Left lung (tissue), 10 donors: ENCODE measurements around the gene MYORG. TPM values are rescaled to one million over a fixed set of nuclear protein-coding genes. Genes with fewer than 3 reads are reported as not detected.

Source experiments
- ATAC-seq: fragments of 200-7000 bp; cut with Tn5 transposase; one replicate; pipeline ENCODE4 v1.9.1; 2020; ENCODE audit warnings: moderate library complexity
- DNase-seq, 4 donors: peaks; one replicate each; pipeline ENCODE4 v3.0.0-alpha.2; 2013 to 2020
- H3K27ac ChIP-seq, 2 donors: fragments of 200-600 bp; sonication (generic) in 1 of 2; one replicate each; pipeline versions ENCODE4 v1.5.0 to v1.8.0; 2020 to 2021
- H3K27me3 ChIP-seq, 2 donors: fragments of 200-600 bp; sonication (generic) in 1 of 2; one replicate each; pipeline versions ENCODE4 v1.5.0 to v1.8.0; 2020 to 2021
- H3K36me3 ChIP-seq, 2 donors: fragments of 200-600 bp; sonication (generic) in 1 of 2; one replicate each; pipeline versions ENCODE4 v1.5.0 to v1.8.0; 2020 to 2021
- H3K4me1 ChIP-seq, 2 donors: fragments of 200-600 bp; one replicate each; pipeline ENCODE4 v1.8.0; 2021
- H3K4me3 ChIP-seq, 2 donors: fragments of 200-600 bp; sonication (generic) in 1 of 2; one replicate each; pipeline versions ENCODE4 v1.5.0 to v1.8.0; 2020 to 2021; ENCODE audit warnings: mild to moderate bottlenecking in 1 of 2
- H3K9me3 ChIP-seq, 2 donors: fragments of 200-600 bp; sonication (generic) in 1 of 2; one replicate each; pipeline versions ENCODE4 v1.5.0 to v1.8.0; 2020 to 2021
- intact Hi-C, 2 donors: fragments of 100-400 bp; cut with DNase I; formaldehyde crosslinking; loops; one replicate each; pipeline versions ENCODE4 v1.11.2 to v1.14.2; 2022
- polyA plus RNA-seq, 6 donors: library from polyadenylated mRNA; unstranded; fragments of 120-200 nt; gene quantifications; one replicate each; pipeline ENCODE4 v1.2.1, GENCODE V29; 2013; ENCODE audit not compliant: insufficient read length in 6 of 6
- total RNA-seq, 2 donors: library from RNA; stranded (reverse); fragmentation: NEBNext Ultra II Directional; extraction: Animal tissue kit (Norgen Biotek cat#: 25700); gene quantifications; one replicate each; pipeline ENCODE4 v1.2.1, GENCODE V29; 2021
- TF ChIP-seq, protein P1 (sequence below), 2 donors: fragments of 200-600 bp; sonication (generic) in 1 of 2; IDR thresholded peaks; one replicate each; pipeline versions ENCODE4 v1.5.0 to v1.8.0; 2021; ENCODE audit warnings: antibody characterized with exemption in 2 of 2
- donor health status: DM: no; HTN: yes; CAD: no.
- donor health status: DM: no; HTN: no; CAD: no.

The MYORG gene
- total and polyA plus RNA-seq, 8 donors: 3.1 to 22.6 (median 4.2) TPM

DNA sequence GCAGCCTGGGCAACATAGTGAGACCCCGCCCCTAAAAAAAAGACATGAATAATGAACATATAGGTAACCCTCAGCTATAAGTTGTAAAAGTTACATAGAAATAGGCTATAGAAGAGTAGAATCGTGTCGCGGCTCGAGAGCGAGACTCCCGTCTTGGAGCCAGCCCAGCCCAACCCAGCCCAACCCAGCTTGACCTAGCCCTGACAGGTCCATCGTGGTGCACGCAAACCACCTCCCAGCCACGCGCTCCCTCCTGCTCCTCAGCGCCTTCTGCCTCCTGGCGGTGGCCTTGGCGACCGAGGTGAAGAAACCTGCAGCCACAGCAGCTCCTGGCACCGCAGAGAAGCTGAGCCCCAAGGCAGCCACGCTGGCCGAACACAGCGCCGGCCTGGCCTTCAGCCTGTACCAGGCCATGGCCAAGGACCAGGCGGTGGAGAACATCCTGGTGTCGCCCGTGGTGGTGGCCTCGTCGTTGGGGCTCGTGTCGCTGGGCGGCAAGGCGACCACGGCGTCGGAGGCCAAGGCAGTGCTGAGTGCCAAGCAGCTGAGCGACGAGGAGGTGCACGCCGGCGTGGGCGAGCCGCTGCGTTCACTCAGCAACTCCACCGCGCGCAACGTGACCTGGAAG is 58.4 kb downstream of the MYORG start:
- DNase-seq (peak in 1 of 4 donors; percentile 76), ATAC-seq (no peak)
- no peak overlapping the region for H3K4me3 ChIP-seq
- no peak overlapping the region for H3K27ac ChIP-seq
- no peaks in the 10 kb centered on the region for H3K4me1 ChIP-seq
- H3K27me3 ChIP-seq: no peaks in the 10 kb centered on the region
- no peaks in the 10 kb centered on the region for H3K36me3 ChIP-seq
- no peaks in the 10 kb centered on the region for H3K9me3 ChIP-seq
- TF ChIP-seq, protein P1, sequence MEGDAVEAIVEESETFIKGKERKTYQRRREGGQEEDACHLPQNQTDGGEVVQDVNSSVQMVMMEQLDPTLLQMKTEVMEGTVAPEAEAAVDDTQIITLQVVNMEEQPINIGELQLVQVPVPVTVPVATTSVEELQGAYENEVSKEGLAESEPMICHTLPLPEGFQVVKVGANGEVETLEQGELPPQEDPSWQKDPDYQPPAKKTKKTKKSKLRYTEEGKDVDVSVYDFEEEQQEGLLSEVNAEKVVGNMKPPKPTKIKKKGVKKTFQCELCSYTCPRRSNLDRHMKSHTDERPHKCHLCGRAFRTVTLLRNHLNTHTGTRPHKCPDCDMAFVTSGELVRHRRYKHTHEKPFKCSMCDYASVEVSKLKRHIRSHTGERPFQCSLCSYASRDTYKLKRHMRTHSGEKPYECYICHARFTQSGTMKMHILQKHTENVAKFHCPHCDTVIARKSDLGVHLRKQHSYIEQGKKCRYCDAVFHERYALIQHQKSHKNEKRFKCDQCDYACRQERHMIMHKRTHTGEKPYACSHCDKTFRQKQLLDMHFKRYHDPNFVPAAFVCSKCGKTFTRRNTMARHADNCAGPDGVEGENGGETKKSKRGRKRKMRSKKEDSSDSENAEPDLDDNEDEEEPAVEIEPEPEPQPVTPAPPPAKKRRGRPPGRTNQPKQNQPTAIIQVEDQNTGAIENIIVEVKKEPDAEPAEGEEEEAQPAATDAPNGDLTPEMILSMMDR (IDR thresholded peaks at IDR 0.05): no peak
- intact Hi-C loops: no loop called here

DNA sequence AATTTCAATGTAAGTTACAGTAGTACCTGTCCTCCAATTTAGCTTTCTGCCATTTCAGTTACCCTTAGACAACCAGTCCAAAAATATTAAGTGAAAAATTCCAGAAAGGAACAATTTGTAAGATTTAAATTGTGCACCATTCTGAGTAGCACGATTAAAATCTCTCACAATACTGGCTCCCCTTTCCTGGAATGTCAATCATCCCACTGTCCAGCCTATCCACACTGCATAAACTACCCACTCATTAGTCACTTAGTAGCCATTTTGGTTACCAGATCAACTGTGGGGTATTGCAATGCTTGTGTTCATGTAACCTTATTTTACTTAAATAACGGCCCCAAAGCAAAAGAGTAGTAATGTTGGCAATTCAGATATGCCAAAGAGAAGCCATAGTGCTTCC is 59.3 kb downstream of the MYORG start:
- ATAC-seq (no peak), DNase-seq (no peak)
- TF ChIP-seq, protein P1 (IDR thresholded peaks at IDR 0.05): no peak
- no peaks in the 10 kb centered on the region for H3K36me3 ChIP-seq
- no peak overlapping the region for H3K27ac ChIP-seq
- intact Hi-C loops: no loop called here
- no peaks in the 10 kb centered on the region for H3K27me3 ChIP-seq
- no peak overlapping the region for H3K4me3 ChIP-seq
- H3K4me1 ChIP-seq: no peaks in the 10 kb centered on the region
- H3K9me3 ChIP-seq: no peaks in the 10 kb centered on the region

Other genes starting within 250 kb of the MYORG start
- gene UBAP1, start 197.9 kb downstream of the MYORG start, total RNA-seq: 10 to 100 TPM; 53.8 to 54.1 TPM
- 10 to 100 TPM; 40.5 to 51.8 (median 47.0) TPM for gene UBAP1, start 197.9 kb downstream of the MYORG start, polyA plus RNA-seq
- gene KIF24, start 47.6 kb downstream of the MYORG start, total RNA-seq: 1 to 10 TPM; 2.4 TPM
- 1 to 10 TPM; 4.7 to 6.8 (median 5.2) TPM for gene KIF24, start 47.6 kb downstream of the MYORG start, polyA plus RNA-seq
- 10 to 100 TPM; 10.3 to 11.9 TPM for gene NUDT2, start 47.3 kb downstream of the MYORG start, total RNA-seq
- 10 to 100 TPM; 19.8 to 25.6 (median 23.5) TPM for gene NUDT2, start 47.3 kb downstream of the MYORG start, polyA plus RNA-seq
- gene FAM219A, start 81.7 kb upstream of the MYORG start, total RNA-seq: 10 to 100 TPM; 18.0 to 23.0 TPM
- gene FAM219A, start 81.7 kb upstream of the MYORG start, polyA plus RNA-seq: 10 to 100 TPM; 12.3 to 16.9 (median 13.9) TPM
- gene DNAI1, start 81.9 kb upstream of the MYORG start, total RNA-seq: 1 to 10 TPM in 1 of 2 donors, under 1 TPM in 1; 0.29 to 4.1 TPM
- 10 to 100 TPM in 1 of 6 donors, 1 to 10 TPM in 5; 1.8 to 11.6 (median 7.5) TPM for gene DNAI1, start 81.9 kb upstream of the MYORG start, polyA plus RNA-seq
- under 1 TPM; 0.26 to 0.61 TPM for gene ENHO, start 146.1 kb upstream of the MYORG start, total RNA-seq
- 1 to 10 TPM; 1.2 to 1.9 (median 1.4) TPM for gene ENHO, start 146.1 kb upstream of the MYORG start, polyA plus RNA-seq
- gene CNTFR, start 212.8 kb upstream of the MYORG start, total RNA-seq: under 1 TPM; 0.90 to 0.92 TPM
- gene CNTFR, start 212.8 kb upstream of the MYORG start, polyA plus RNA-seq: 10 to 100 TPM; 21.9 to 35.6 (median 28.2) TPM
- 10 to 100 TPM; 18.6 to 21.9 TPM for gene RPP25L, start 235.2 kb upstream of the MYORG start, total RNA-seq
- gene RPP25L, start 235.2 kb upstream of the MYORG start, polyA plus RNA-seq: 10 to 100 TPM; 17.7 to 22.4 (median 20.6) TPM
- gene DCTN3, start 243.6 kb upstream of the MYORG start, total RNA-seq: 10 to 100 TPM; 69.8 to 70.4 TPM
- 100 to 1,000 TPM in 1 of 6 donors, 10 to 100 TPM in 5; 88.6 to 111 (median 93.9) TPM for gene DCTN3, start 243.6 kb upstream of the MYORG start, polyA plus RNA-seq